Right hindlimb (tissue), 1 donor: ENCODE results near the gene MRC1.
"Not testable (repeated sequence)": the region's sequence is repeated elsewhere in the genome, so short reads cannot be mapped to it uniquely, and the experiment has no call there.

Source experiments
- DNase-seq: peaks from one replicate; pipeline ENCODE4 v3.0.0-alpha.2; 2018

Gene MRC1

DNA sequence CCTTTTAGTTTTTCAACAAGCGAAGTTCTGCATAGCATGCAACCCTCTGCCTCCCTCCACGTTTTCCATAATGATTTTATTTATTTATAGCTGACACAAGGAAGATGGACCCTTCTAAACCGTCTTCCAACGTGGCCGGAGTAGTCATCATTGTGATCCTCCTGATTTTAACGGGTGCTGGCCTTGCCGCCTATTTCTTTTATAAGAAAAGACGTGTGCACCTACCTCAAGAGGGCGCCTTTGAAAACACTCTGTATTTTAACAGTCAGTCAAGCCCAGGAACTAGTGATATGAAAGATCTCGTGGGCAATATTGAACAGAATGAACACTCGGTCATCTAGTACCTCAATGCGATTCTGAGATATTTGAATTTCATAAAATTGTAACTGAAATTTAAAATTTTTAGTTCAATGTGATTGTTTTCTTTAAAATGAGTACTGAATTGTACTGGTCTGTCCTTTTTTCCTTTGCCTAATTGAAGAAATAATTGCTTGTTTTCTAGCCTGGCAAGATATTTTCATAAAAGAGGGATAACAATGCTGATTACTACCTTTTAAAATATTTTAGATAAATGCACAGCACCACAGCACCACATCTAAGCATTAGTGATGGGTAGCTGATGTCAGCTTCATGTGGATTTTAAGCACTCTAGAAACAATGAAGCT, 101.1 kb downstream of the MRC1 start:
- DNase-seq, result peak; percentile 24

- no peak for DNase-seq
These were observed 103.6 kb downstream of the MRC1 start for GRCh38 chr10:17912754-17913153.

GRCh38 chr10:17913604-17914003, 104.5 kb downstream of the MRC1 start:
- DNase-seq, result no peak

GRCh38 chr10:17914169-17915045, 105.3 kb downstream of the MRC1 start:
- no peak for DNase-seq

- DNase-seq, result no peak
These were observed 106.0 kb downstream of the MRC1 start for GRCh38 chr10:17915181-17915580.

DNA sequence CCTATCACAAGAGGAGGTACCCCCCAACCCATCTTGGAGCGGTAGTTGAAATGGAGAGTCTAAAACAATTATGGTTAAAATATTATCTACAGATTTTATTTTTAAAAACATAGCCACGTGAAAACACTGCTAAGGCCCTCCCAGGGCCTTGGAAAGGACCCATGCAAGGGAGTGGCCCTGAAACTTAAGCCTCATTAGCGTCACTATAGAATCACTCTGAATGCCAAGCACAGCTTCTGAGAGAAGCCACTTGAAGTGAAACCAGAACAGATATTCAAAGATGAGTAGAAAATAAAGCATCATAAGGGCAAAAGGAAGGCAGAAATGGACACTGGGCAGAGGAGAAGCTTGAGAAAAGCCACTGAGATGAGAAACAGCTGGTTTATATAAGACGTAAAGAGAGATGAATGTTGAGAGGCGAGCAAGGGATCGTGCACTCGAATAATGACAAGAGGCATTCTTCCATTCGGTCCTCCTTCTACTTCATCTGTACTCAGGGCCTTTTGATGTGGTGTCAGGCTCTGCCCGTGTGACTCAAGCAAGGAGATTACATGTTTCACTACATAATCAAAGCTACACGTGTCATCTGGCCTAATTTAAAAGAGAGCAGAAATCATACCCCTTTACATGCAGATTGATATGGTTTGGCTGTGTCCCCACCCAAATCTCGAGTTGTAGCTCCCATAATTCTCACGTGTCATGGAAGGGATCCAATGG, 109.2 kb downstream of the MRC1 start:
- DNase-seq, result no peak

DNA sequence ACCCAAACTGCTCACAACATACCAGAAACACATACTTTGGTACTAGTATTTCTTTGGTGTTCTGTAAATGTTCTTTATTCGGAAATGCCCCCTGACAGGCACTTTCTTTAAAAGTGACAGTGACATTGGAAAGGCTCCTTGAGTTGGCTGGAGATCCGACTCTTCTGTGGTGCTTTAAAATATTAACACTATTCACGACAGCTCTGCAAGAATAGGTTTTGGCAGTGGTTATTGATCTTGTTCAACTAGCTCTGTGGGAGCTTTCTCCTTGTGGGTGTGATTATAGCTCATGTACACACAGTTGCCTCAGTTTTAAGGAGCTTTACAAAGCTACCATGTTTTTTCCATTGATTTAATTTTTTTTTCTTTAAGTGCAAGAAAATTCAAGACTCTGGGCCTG, 112.2 kb downstream of the MRC1 start:
- DNase-seq, result no peak

- no peak for DNase-seq
These were observed 114.6 kb downstream of the MRC1 start for GRCh38 chr10:17923728-17924127.

- DNase-seq, result no peak
These were observed 134.0 kb downstream of the MRC1 start for GRCh38 chr10:17943033-17943745.

GRCh38 chr10:17950269-17950668, 141.1 kb downstream of the MRC1 start:
- not testable (repeated sequence) for DNase-seq

GRCh38 chr10:17950726-17951125, 141.6 kb downstream of the MRC1 start:
- no peak for DNase-seq

GRCh38 chr10:17951868-17952371, 142.8 kb downstream of the MRC1 start, which contains the start of gene SLC39A12:
SLC39A12 (plus strand) TSS chr10:17951918; CDS start chr10:17953277, 1,359 bp downstream.
- no peak for DNase-seq

DNA sequence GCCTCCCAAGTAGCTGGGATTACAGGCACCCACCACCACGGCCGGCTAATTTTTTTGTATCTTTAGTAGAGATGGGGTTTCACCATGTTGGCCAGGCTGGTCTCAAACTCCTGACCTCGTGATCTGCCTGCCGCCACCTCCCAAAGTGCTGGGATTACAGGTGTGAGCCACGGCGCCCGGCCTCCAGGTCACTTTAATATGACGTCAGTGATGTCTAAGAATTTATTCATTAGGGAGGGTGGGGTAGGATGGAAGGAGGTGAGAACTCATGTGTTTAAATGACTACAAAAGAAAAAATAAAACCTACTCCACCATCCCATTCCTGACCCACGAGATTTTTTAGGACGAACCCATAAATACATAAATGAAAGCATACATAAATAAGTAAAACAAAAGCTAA, 145.2 kb downstream of the MRC1 start:
- DNase-seq, result not testable (repeated sequence)

- no peak for DNase-seq
These were observed 145.7 kb downstream of the MRC1 start for GRCh38 chr10:17954861-17955260.

GRCh38 chr10:17958049-17958448, 148.9 kb downstream of the MRC1 start:
- DNase-seq, result no peak

DNA sequence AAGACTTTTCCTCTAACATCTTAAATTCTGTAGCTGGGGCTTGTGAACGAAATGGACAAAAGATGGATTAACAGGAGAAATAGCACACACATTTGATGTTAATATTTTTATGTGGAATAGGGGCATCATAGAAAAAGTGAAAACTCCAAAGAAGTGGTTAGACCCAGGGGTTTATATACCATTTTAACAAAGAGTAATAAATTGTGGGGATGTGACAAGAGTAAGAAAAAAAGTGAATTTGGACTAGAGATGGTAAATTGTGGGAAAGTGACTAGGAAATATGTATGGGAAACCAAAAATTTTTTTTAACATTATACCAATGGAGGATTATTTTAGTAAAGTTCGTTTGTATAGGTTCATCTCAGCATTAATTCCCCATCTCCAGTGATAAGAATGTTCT, 150.7 kb downstream of the MRC1 start:
- DNase-seq, result no peak
